Measurements from ENCODE around the gene ARHGEF28.

Gene ARHGEF28

DNA sequence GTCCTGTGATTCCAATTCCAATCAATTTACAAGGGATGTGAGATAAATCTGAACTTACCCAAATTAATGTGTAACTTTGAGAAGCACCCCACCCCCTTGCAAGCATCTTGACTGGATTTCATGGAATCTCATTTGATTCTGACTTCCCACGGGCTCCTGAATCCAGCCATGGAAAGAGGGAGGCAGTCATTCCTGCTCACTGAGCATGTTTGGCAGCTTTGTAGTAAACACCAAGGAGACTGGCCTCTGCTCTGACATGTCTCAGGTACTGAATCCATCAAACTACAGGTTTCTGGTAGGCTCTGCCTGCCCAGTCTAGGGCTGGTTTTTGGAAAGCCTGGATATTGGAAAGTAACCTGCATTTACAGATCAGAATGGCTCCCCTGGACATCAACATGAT, 357.6 kb downstream of the ARHGEF28 start:
- Histone ChIP-seq H3K4me3 (ENCODE audit: low read depth, low read length) (no peak overlapping the region), H3K27me3 (ENCODE audit: control insufficient read depth, insufficient read depth, low read length) (no peaks in the 10 kb centered on the region), H3K27ac (ENCODE audit: low read depth, low read length) (peak overlapping the region; percentile 10), H3K9me3 (ENCODE audit: control insufficient read depth, insufficient read depth, low read length) (no peaks in the 10 kb centered on the region), H3K4me1 (ENCODE audit: control insufficient read depth, insufficient read depth, low read length) (no peaks in the 10 kb centered on the region), H3K36me3 (ENCODE audit: control insufficient read depth, insufficient read depth, low read length) (no peaks in the 10 kb centered on the region), H3K9ac (ENCODE audit: low read depth, low read length) (no peak overlapping the region)

DNA sequence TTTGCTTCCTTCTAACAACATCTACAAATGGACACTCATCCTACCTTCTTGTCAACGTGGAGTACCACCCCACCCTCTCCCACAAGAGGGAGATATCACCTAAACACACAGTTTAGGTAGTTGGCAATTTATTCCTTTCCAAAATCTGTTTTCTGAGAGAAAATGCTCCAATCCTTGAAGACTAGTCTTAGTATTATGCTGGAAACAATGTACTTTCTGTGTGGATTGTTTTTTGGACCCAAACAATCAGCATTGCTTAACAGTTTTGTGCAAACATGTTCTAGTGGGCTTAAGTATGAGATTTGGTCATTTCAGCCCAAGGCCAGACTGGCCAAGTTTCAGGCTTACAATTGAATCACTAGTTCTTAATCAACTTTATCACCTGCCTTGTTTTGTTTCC, 359.1 kb downstream of the ARHGEF28 start:
- Histone ChIP-seq H3K27ac (ENCODE audit: low read depth, low read length) (no peak overlapping the region), H3K4me3 (ENCODE audit: low read depth, low read length) (no peak overlapping the region), H3K4me1 (ENCODE audit: control insufficient read depth, insufficient read depth, low read length) (no peaks in the 10 kb centered on the region), H3K36me3 (ENCODE audit: control insufficient read depth, insufficient read depth, low read length) (no peaks in the 10 kb centered on the region), H3K9ac (ENCODE audit: low read depth, low read length) (no peak overlapping the region), H3K9me3 (ENCODE audit: control insufficient read depth, insufficient read depth, low read length) (no peaks in the 10 kb centered on the region), H3K27me3 (ENCODE audit: control insufficient read depth, insufficient read depth, low read length) (no peaks in the 10 kb centered on the region)

DNA sequence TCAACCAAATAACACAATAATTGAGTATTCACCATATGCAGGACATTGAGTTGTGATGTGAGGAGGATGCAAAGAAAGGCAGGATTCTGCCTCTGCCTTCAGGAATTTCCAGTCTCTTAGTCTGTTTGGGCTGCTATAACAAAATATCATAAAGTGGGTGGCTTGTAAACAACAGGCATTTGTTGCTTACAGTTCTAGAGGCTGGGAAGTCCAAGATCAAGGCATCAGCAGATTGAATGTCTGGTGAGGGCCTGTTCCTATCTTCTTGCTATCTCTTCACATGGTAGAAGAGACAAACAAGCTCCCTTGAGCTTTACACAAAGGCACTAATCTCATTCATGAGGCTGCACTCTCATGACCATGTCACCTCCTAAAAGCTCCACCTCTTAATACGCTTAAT, 360.7 kb downstream of the ARHGEF28 start:
- no peaks in the 10 kb centered on the region for H3K27me3 ChIP-seq (ENCODE audit: control insufficient read depth, insufficient read depth, low read length)
- H3K36me3 ChIP-seq (ENCODE audit: control insufficient read depth, insufficient read depth, low read length): no peaks in the 10 kb centered on the region
- no peak overlapping the region for H3K4me3 ChIP-seq (ENCODE audit: low read depth, low read length)
- no peak overlapping the region for H3K27ac ChIP-seq (ENCODE audit: low read depth, low read length)
- no peaks in the 10 kb centered on the region for H3K9me3 ChIP-seq (ENCODE audit: control insufficient read depth, insufficient read depth, low read length)
- H3K4me1 ChIP-seq (ENCODE audit: control insufficient read depth, insufficient read depth, low read length): no peaks in the 10 kb centered on the region
- H3K9ac ChIP-seq (ENCODE audit: low read depth, low read length): no peak overlapping the region

DNA sequence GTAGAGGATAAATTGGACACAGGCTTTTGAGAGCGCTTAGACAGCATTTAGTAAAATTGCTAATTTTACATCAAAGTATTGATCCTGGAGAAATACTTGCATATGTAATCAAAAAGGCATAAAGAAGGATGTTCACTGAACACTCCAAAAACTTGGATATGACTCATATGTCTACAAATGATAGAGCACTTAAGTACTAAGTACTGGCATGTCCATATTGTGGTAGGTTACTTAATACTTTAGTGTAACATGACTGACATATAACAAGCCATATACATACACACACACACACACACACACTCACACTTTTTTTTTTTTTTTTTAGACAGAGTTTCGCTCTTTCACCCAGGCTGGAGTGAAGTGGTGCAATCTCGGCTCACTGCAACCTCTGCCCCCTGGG, 361.9 kb downstream of the ARHGEF28 start:
- no peaks in the 10 kb centered on the region for H3K36me3 ChIP-seq (ENCODE audit: control insufficient read depth, insufficient read depth, low read length)
- H3K9me3 ChIP-seq (ENCODE audit: control insufficient read depth, insufficient read depth, low read length): no peaks in the 10 kb centered on the region
- H3K4me3 ChIP-seq (ENCODE audit: low read depth, low read length): no peak overlapping the region
- H3K27ac ChIP-seq (ENCODE audit: low read depth, low read length): no peak overlapping the region
- H3K4me1 ChIP-seq (ENCODE audit: control insufficient read depth, insufficient read depth, low read length): no peaks in the 10 kb centered on the region
- H3K9ac ChIP-seq (ENCODE audit: low read depth, low read length): no peak overlapping the region
- no peaks in the 10 kb centered on the region for H3K27me3 ChIP-seq (ENCODE audit: control insufficient read depth, insufficient read depth, low read length)

DNA sequence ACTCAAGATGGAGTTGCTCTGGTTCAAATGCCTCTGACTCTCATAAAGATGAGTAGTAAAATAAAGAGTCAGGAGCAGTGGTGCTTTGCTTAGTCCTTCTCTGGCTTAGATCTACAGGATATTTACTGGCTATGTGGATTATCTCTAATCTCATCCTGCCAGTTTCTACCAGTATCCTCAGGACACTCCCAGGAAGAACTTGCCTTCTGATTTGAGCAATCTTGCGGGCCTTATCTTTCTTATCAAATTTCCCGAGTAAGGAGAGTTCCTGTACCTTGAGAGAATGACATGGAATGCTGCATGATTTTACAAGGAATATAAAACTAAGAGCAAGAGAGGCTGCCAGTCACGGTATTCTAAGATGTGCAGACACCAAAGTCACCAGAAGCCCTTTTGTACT, 364.0 kb downstream of the ARHGEF28 start:
- H3K9ac ChIP-seq (ENCODE audit: low read depth, low read length): no peak overlapping the region
- H3K9me3 ChIP-seq (ENCODE audit: control insufficient read depth, insufficient read depth, low read length): no peaks in the 10 kb centered on the region
- H3K36me3 ChIP-seq (ENCODE audit: control insufficient read depth, insufficient read depth, low read length): no peaks in the 10 kb centered on the region
- H3K27ac ChIP-seq (ENCODE audit: low read depth, low read length): no peak overlapping the region
- peaks cover 3% of the 10 kb centered on the region; the same call in 1 of the 2 replicates for H3K4me1 ChIP-seq (ENCODE audit: control insufficient read depth, insufficient read depth, low read length)
- no peak overlapping the region for H3K4me3 ChIP-seq (ENCODE audit: low read depth, low read length)
- H3K27me3 ChIP-seq (ENCODE audit: control insufficient read depth, insufficient read depth, low read length): no peaks in the 10 kb centered on the region
